ENCODE results near the gene PI16. TPM values are rescaled to one million over a fixed set of nuclear protein-coding genes. Genes with fewer than 3 reads are reported as not detected.

The PI16 gene
- total RNA-seq, 2 experiments from 2014 or later: 5.2 to 7.8 TPM

GRCh38 chr6:36979347-36979742, 24.8 kb downstream of the PI16 start:
- ATAC-seq (ENCODE audit: poor library complexity): peak; percentile 90
- TF ChIP-seq CTCF (IDR thresholded peaks at IDR 0.05): peak; percentile 58
- H3K27ac Mint-ChIP-seq: peak overlapping the region; percentile 85
- CTCF ChIA-PET: interaction anchor here (0.6 to 1.1 kb wide), 5 partner anchors 24 to 106 kb away, joined by 3 to 8 read pairs (median 3); partner anchors contain the start of gene C6orf89
- H3K27me3 Mint-ChIP-seq: no peaks in the 10 kb centered on the region
- Histone ChIP-seq H3K27ac (ENCODE audit: low read depth in 1 of 2, low read length in 2 of 2) (no peak overlapping the region), H3K36me3 (ENCODE audit: insufficient read depth, low read length) (peaks cover 65% of the 10 kb centered on the region), H3K9me3 (ENCODE audit: control insufficient read depth in 1 of 2, insufficient read depth in 1 of 2, low read length in 2 of 2) (no peaks in the 10 kb centered on the region), H3K4me1 (ENCODE audit: insufficient read depth, low read length) (peaks cover 46% of the 10 kb centered on the region), H3K4me3 (ENCODE audit: low read length) (no peak overlapping the region), H3K27me3 (ENCODE audit: control insufficient read depth in 1 of 2, insufficient read depth in 2 of 2, low read length in 2 of 2) (no peaks in the 10 kb centered on the region)
- peaks cover 32% of the 10 kb centered on the region for H3K4me1 Mint-ChIP-seq (ENCODE audit: low read depth)
- DNase-seq: peak in 10 of 14 experiments; percentile 19 to 68 (median 42)
- no peaks in the 10 kb centered on the region for H3K9me3 Mint-ChIP-seq
- POLR2A ChIA-PET: interaction anchor here (0.7 to 1.7 kb wide), 6 partner anchors 16 to 193 kb away, joined by 3 to 6 read pairs (median 4); partner anchors contain the start of genes C6orf89 and PPIL1
- H3K36me3 Mint-ChIP-seq (ENCODE audit: low read depth): peaks cover 69% of the 10 kb centered on the region
- H3K4me3 Mint-ChIP-seq: peak overlapping the region; percentile 79
- intact Hi-C loops (cut with DNase I, micrococcal nuclease): loop anchor here (1.0 to 5.0 kb wide), 5 partner anchors 38 to 95 kb away; partner anchors contain the start of gene C6orf89 (in 2 of the 2)

- H3K36me3 Mint-ChIP-seq (ENCODE audit: low read depth): peaks cover 61% of the 10 kb centered on the region
- ChIA-PET CTCF (no interaction called here), POLR2A (interaction anchor here (1.4 to 1.7 kb wide), 2 partner anchors 11 to 33 kb away, joined by 3 to 5 read pairs; no protein-coding TSS in a partner anchor)
- Histone ChIP-seq H3K4me1 (ENCODE audit: insufficient read depth, low read length) (peaks cover 53% of the 10 kb centered on the region), H3K4me3 (ENCODE audit: low read length) (no peak overlapping the region), H3K9me3 (ENCODE audit: control insufficient read depth in 1 of 2, insufficient read depth in 1 of 2, low read length in 2 of 2) (no peaks in the 10 kb centered on the region), H3K27ac (ENCODE audit: low read depth in 1 of 2, low read length in 2 of 2) (no peak overlapping the region), H3K36me3 (ENCODE audit: insufficient read depth, low read length) (peaks cover 57% of the 10 kb centered on the region), H3K27me3 (ENCODE audit: control insufficient read depth in 1 of 2, insufficient read depth in 2 of 2, low read length in 2 of 2) (no peaks in the 10 kb centered on the region)
- no peak for DNase-seq
- intact Hi-C loops (cut with DNase I, micrococcal nuclease): no loop called here
- TF ChIP-seq CTCF (IDR thresholded peaks at IDR 0.05): no peak
- peak overlapping the region; percentile 85 for H3K27ac Mint-ChIP-seq
- no peak for ATAC-seq (ENCODE audit: poor library complexity)
- H3K4me1 Mint-ChIP-seq (ENCODE audit: low read depth): peaks cover 32% of the 10 kb centered on the region
- no peaks in the 10 kb centered on the region for H3K27me3 Mint-ChIP-seq
- no peaks in the 10 kb centered on the region for H3K9me3 Mint-ChIP-seq
- peak overlapping the region; percentile 31 for H3K4me3 Mint-ChIP-seq
Measured at GRCh38 chr6:36980129-36980528, 25.6 kb downstream of the PI16 start.

- intact Hi-C loops (cut with DNase I, micrococcal nuclease): no loop called here
- H3K4me3 Mint-ChIP-seq: no peak overlapping the region
- H3K27ac ChIP-seq (ENCODE audit: low read depth in 1 of 2, low read length in 2 of 2): no peak overlapping the region
- H3K27me3 Mint-ChIP-seq: no peaks in the 10 kb centered on the region
- peaks cover 56% of the 10 kb centered on the region for H3K4me1 ChIP-seq (ENCODE audit: insufficient read depth, low read length)
- TF ChIP-seq CTCF (IDR thresholded peaks at IDR 0.05): no peak
- H3K4me1 Mint-ChIP-seq (ENCODE audit: low read depth): peaks cover 32% of the 10 kb centered on the region
- CTCF ChIA-PET: interaction anchor here (0.8 to 1.7 kb wide), 3 partner anchors 37 to 95 kb away, joined by 3 to 5 read pairs (median 4); partner anchors contain the start of gene C6orf89
- no peaks in the 10 kb centered on the region for H3K9me3 ChIP-seq (ENCODE audit: control insufficient read depth in 1 of 2, insufficient read depth in 1 of 2, low read length in 2 of 2)
- H3K9me3 Mint-ChIP-seq: no peaks in the 10 kb centered on the region
- H3K4me3 ChIP-seq (ENCODE audit: low read length): no peak overlapping the region
- no peaks in the 10 kb centered on the region for H3K27me3 ChIP-seq (ENCODE audit: control insufficient read depth in 1 of 2, insufficient read depth in 2 of 2, low read length in 2 of 2)
- no peak for ATAC-seq (ENCODE audit: poor library complexity)
- H3K27ac Mint-ChIP-seq: peak overlapping the region; percentile 85
- peaks cover 48% of the 10 kb centered on the region for H3K36me3 ChIP-seq (ENCODE audit: insufficient read depth, low read length)
- no peak for DNase-seq
- peaks cover 52% of the 10 kb centered on the region for H3K36me3 Mint-ChIP-seq (ENCODE audit: low read depth)
- POLR2A ChIA-PET: interaction anchor here (1.4 kb wide), 1 partner anchor 12 kb away, joined by 3 read pairs; no protein-coding TSS in a partner anchor
Measured at GRCh38 chr6:36980876-36981619, 26.5 kb downstream of the PI16 start.
